A673 (cell line): ENCODE measurements around the gene ZBP1.

Experiments used
- EZH2 ChIP-seq: fragments of 200-600 bp; sonication (generic); IDR thresholded peaks from 2 replicates; pipeline ENCODE4 v1.6.1; 2017; ENCODE audit warnings: borderline replicate concordance, low read depth, mild to moderate bottlenecking, mixed read lengths, antibody characterized with exemption, low read length; ENCODE audit not compliant: poor library complexity, severe bottlenecking
- TF ChIP-seq, protein P1 (sequence below): fragments of 300-800, 200-600 bp; sonication (generic); conservative IDR thresholded peaks from 2 replicates; pipeline ENCODE4 v1.5.1; 2017; ENCODE audit warnings: low read depth, mild to moderate bottlenecking, antibody characterized with exemption, low read length, moderate library complexity, mixed read lengths

DNA sequence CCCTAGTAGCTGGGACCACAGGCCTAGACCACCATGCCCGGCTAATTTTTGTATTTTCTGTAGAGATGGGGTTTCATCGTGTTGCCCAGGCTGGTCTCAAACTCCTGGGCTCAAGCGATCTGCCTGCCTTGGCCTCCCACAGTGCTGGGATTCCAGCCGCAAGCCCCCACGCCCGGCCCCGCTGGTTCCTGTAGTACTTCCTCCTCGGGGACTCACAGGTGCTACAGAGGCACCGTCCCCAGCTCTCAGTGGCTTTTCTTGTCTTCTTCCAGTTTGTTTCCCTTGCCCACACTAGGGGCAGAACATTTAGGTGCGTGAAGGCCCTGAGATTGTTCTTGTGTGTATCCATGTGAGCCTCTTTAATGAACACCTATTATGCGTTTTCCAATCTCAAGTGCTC is 773 bp upstream of the ZBP1 start:
- TF ChIP-seq, protein P1, sequence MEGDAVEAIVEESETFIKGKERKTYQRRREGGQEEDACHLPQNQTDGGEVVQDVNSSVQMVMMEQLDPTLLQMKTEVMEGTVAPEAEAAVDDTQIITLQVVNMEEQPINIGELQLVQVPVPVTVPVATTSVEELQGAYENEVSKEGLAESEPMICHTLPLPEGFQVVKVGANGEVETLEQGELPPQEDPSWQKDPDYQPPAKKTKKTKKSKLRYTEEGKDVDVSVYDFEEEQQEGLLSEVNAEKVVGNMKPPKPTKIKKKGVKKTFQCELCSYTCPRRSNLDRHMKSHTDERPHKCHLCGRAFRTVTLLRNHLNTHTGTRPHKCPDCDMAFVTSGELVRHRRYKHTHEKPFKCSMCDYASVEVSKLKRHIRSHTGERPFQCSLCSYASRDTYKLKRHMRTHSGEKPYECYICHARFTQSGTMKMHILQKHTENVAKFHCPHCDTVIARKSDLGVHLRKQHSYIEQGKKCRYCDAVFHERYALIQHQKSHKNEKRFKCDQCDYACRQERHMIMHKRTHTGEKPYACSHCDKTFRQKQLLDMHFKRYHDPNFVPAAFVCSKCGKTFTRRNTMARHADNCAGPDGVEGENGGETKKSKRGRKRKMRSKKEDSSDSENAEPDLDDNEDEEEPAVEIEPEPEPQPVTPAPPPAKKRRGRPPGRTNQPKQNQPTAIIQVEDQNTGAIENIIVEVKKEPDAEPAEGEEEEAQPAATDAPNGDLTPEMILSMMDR, result no peak
- no peak for TF ChIP-seq EZH2
